ENCODE results near the gene NAA11.

DNA sequence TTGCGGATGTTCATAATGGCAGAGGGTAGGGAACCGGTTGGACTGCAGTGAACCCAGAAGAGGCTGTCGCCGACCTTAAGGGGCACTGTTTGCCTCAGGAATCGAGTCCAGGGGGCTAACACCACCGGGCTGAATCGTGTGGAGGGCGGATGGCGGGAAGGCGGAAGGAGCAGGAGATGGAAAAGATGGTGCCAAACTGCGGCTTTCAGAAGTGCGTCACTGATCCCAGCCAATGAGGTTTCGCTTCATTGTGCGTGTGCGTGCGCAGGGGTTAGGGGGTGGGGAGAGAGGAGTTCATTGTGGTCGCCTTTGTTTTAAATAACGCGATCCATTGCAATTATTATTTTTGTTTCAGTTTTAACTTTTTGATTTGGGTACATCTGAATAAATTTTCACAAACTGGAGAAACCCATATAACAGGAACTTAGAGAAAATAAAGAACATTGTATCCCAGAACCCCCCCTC, at the start of gene NAA11:
- TF ChIP-seq POLR2A (IDR thresholded peaks at IDR 0.05) (no peak), CTCF (IDR thresholded peaks at IDR 0.05) (no peak)

All from thyroid gland (tissue), 4 donors.